ENCODE measurements around the gene OR2W1.

OR2W1 gene, protein sequence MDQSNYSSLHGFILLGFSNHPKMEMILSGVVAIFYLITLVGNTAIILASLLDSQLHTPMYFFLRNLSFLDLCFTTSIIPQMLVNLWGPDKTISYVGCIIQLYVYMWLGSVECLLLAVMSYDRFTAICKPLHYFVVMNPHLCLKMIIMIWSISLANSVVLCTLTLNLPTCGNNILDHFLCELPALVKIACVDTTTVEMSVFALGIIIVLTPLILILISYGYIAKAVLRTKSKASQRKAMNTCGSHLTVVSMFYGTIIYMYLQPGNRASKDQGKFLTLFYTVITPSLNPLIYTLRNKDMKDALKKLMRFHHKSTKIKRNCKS

GRCh38 chr6:29045075-29045474 is at the start of gene OR2W1:
OR2W1 (minus strand) TSS chr6:29045175; CDS start chr6:29045175, 0 bp downstream.
- DNase-seq = no peak

DNA sequence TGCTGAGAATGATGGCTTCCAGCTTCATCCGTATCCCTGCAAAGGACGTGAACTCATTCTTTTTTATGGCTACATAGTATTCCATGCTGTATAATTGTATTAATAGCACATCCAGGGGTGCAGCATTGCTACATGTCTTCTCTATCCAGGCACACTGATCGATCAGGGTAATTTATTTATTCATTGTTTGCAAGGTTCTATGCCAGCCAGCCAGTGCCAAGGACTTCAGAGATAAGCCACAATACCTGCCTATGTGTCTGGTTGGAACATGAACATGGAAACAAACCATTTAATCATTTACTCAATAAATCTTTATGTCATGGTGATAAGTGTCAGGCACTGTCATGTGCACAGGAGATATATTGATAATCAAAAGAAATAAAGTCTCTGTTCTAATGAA is 48.0 kb upstream of the OR2W1 start:
- DNase-seq = no peak

GRCh38 chr6:29087213-29087612 is 42.2 kb upstream of the OR2W1 start, which contains the start of gene OR2B3:
OR2B3 (minus strand) TSS chr6:29087313; CDS start chr6:29087248, 65 bp downstream.
- no peak for DNase-seq

- DNase-seq = no peak
Observed at GRCh38 chr6:29082457-29082856, 37.5 kb upstream of the OR2W1 start.

GRCh38 chr6:29081312-29081711 is 36.3 kb upstream of the OR2W1 start:
- DNase-seq = no peak

DNA sequence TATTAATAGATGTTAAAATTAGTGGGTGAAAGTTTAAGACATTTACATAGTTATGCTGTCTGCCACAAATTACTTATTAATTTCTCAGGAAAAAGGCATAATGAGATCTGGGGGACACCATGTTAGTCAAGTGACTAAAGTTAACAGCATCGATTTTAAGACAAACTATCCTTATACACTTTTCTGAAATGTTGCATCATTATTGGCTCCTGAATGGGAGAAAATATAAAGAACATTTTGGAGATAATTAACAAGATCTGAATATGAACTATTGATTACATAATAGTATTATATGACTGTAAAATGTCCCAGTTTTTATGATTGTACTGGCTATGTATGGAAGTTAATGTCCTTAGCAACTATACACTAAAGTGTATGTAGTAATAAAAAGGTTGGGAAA is 34.2 kb upstream of the OR2W1 start:
- no peak for DNase-seq

- DNase-seq = peak; percentile 69
Observed at GRCh38 chr6:29071831-29072723, 27.1 kb upstream of the OR2W1 start.

DNA sequence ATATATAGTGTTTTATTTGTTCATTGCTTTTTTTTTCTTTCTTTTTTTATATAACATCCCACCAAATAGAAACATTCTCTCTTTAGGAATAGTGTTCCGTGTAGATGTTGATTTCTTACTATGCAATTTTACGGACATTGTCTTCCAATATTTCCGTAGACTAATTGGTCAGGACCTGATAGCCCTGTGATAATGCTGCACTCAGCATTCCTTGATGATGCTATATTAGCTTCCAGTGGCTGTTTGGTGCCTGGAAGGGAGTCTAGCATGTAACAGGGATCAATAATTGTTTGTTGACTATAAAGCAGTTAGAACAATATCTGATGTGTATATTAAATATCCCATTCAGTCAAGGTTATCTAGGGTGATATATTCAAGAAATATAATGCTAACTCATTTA is 6.7 kb upstream of the OR2W1 start:
- no peak for DNase-seq

- no peak for DNase-seq
Observed at GRCh38 chr6:29035951-29036350, 9.0 kb downstream of the OR2W1 start.

DNA sequence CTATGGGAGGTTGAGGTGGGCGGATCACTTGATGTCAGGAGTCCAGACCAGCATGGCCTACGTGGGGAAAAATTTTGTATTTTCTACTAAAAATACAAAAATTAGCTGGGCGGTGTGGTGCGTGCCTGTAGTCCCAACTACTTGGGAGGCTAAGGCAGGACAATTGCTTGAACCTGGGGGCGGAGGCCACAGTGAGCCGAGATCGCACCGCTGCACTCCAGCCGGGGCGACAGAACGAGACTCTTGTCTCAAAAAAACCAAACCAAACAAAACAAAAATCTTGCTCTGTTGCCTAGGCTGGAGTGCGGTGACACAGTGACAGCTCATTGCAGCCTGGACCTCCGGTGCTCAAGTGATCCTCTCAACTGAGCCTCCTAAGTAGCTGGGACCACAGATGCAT is 16.2 kb downstream of the OR2W1 start:
- no peak for DNase-seq

DNA sequence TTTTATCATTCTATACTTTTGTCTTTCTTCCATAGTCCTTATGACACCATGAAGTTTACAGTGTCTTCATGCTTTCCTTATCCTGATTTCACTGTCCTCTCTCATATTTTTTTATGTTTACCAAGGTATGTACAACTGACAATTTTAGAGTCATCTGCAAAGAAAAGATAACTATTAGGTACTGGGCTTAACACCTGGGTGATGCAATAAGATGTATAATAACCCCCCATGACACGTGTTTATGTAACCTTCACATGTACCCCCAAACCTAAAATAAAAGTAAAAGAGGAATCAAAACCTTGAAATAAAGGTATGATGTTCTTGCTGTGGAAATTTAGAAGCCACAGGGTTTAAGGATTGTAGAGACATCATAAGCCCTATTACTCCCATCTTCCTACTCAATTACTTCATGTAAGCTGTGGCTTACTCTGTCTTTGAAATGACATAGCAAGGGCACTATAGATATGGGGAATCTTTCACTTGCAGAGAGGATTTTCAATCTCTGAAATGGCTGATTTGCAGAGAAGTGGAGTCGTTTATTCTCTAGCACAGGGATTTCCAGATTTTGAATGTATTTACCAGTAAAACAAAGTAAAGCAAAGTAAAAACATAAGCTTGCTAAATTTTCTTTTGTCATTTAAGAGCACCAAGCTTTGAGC is 18.9 kb downstream of the OR2W1 start:
- no peak for DNase-seq

- no peak for DNase-seq
Observed at GRCh38 chr6:29021434-29021833, 23.5 kb downstream of the OR2W1 start.

DNA sequence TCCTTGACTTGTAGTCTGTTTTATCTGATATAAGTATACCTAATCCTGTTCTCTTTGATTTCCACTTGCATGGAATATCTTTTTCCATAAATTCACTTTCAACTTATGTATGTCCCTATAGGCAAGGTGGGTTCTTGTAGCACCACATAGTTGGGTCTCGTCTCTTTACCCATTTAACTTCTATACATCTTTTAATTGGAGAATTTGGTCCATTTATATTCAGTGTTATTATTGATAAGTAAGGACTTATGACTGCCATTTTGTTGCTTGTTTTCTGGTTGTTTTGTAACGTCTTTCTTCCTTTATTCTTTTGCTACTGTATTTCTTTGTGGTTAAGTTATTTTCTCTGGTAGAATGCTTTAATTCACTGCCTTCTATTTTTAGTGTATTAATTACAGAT is 25.3 kb downstream of the OR2W1 start:
- DNase-seq = no peak

DNA sequence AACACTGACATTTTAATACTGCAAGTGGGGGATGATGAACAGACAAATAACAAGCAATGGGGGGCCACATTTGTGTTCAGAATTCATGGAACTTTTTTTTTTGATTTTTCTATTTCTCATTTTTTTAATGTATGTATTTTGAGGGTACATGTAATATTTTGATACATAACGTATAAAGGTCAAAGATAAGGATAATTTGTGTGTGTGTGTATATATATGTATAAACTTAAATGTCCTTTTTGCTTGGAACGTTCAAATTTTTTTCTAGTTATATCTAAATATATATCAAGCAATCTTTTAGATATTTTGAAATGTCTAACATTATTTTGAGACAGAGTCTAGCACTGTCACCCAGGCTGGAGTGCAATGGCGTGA is 27.6 kb downstream of the OR2W1 start:
- DNase-seq = no peak

- peak; percentile 91 for DNase-seq
Observed at GRCh38 chr6:29016559-29017427, 28.2 kb downstream of the OR2W1 start.

- DNase-seq = peak; percentile 23
Observed at GRCh38 chr6:29014729-29015608, 30.0 kb downstream of the OR2W1 start.

DNA sequence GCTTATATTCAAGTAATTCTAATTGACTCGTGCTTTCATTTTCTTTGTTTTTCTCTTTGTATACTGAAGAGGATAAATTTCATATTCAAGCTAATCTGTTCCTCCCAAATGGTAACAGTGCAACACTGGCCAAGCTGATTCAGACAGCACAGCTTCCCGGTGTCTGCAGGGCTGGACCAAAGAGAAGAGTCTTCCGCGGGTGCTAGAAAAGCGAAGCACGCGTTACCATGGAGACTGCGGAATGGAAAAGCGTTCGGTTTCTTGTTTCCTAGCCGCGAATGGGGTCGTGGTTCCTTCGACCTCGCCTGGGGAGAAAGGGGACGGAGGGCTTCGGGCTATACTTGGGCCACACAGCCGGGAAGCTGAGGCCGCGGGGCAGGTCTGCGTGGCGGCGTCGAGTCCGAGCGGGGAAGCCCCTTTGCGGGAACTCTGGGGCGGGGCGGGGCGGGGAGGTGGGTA is 33.7 kb downstream of the OR2W1 start:
- DNase-seq = peak; percentile 85

DNA sequence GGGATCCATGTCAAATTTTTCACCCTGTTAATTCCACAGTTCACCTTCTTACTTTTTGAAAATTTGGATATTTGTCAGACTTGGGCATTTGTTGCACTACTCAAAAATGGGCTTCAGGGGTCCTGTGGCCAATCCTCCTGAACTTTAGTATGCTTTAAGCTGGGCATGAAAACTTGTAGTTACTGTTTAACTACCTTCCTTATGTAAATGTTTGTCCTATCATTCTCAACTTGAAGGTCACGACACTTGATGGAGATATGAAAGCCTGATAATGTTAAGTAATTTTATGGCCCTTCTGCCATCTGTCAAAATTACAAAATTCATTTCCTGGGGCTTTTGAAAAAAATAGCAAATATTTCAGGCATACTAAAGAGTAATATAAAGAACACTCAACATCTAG is 35.6 kb downstream of the OR2W1 start:
- DNase-seq = no peak

- no peak for DNase-seq
Observed at GRCh38 chr6:29008089-29008488, 36.9 kb downstream of the OR2W1 start.

DNA sequence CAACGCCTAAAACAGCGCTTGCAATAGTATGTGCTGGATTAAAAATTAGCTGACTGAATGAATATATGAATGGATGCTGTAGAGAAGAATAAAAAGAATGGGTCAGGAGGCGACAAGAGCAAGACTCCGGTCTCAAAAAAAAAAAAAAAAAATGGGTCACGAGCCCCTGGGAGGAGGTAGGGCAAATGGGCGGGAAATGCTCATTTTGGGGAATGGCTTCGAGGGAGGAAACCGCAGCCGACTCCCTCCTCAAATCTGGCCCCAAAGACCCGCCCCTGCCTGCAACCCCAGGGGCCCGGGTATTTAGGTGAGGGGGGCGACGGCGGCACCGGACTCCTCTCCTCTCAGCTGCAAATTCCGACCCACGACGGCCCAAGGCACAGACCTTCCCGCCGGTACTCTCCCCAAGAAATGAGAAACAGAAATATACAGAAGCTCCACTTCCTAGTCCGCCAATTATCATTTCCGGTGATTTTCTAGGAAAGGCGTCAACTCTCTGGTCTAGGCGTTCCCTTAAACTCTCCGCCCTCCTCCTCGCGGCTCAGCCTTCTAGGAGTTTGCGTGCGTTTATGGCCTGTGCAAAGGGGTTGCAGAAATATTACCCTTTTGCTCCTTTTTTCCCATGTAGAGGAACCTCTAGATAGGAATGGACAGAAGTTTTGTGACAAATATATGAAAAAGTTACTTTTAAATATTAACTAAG is 39.6 kb downstream of the OR2W1 start, which contains the start of gene ZNF311:
TSS of gene ZNF311 (minus strand) at position 133 of the 703 bp plus-strand sequence. CDS start 1,361 bp downstream, outside the sequence.
- DNase-seq = peak; percentile 96

Data from hematopoietic multipotent progenitor cell treated with erythropoietin and hydrocortisone succinate and interleukin-3 and kit ligand, for 4 days (in vitro differentiated cells).